Cortex of kidney (tissue), 1 donor: ENCODE measurements around the gene MKRN2.
"Not testable (repeated sequence)": the region's sequence is repeated elsewhere in the genome, so short reads cannot be mapped to it uniquely, and the experiment has no call there.

Source experiments
- DNase-seq: peaks from one replicate; lab custom pipeline; 2025; lab: John Stamatoyannopoulos, UW

The MKRN2 gene

GRCh38 chr3:12588039-12589009 is 31.4 kb downstream of the MKRN2 start:
- no peak for DNase-seq

GRCh38 chr3:12590096-12590495 is 33.2 kb downstream of the MKRN2 start:
- no peak for DNase-seq

GRCh38 chr3:12591456-12591855 is 34.6 kb downstream of the MKRN2 start:
- DNase-seq = no peak

- no peak for DNase-seq
These were observed 35.3 kb downstream of the MKRN2 start for GRCh38 chr3:12591997-12592715.

- no peak for DNase-seq
These were observed 36.6 kb downstream of the MKRN2 start for GRCh38 chr3:12593473-12593872.

- no peak for DNase-seq
These were observed 42.0 kb downstream of the MKRN2 start for GRCh38 chr3:12598890-12599289.

GRCh38 chr3:12601072-12601471 is 44.2 kb downstream of the MKRN2 start:
- no peak for DNase-seq

GRCh38 chr3:12603969-12604368 is 47.1 kb downstream of the MKRN2 start:
- no peak for DNase-seq

- DNase-seq = no peak
These were observed 51.5 kb downstream of the MKRN2 start for GRCh38 chr3:12608376-12608775.

GRCh38 chr3:12611117-12611516 is 54.2 kb downstream of the MKRN2 start:
- no peak for DNase-seq

GRCh38 chr3:12612514-12613226 is 55.8 kb downstream of the MKRN2 start:
- DNase-seq = no peak

GRCh38 chr3:12613250-12613649 is 56.4 kb downstream of the MKRN2 start:
- no peak for DNase-seq

- DNase-seq = no peak
These were observed 58.4 kb downstream of the MKRN2 start for GRCh38 chr3:12615266-12615665.

GRCh38 chr3:12618426-12618825 is 61.5 kb downstream of the MKRN2 start:
- DNase-seq = no peak

GRCh38 chr3:12620305-12620704 is 63.4 kb downstream of the MKRN2 start:
- no peak for DNase-seq

GRCh38 chr3:12620729-12621128 is 63.8 kb downstream of the MKRN2 start:
- no peak for DNase-seq

GRCh38 chr3:12622335-12622734 is 65.4 kb downstream of the MKRN2 start:
- no peak for DNase-seq

- DNase-seq = no peak
These were observed 67.2 kb downstream of the MKRN2 start for GRCh38 chr3:12624056-12624455.

- DNase-seq = not testable (repeated sequence)
These were observed 68.1 kb downstream of the MKRN2 start for GRCh38 chr3:12624964-12625363.

GRCh38 chr3:12627370-12627769 is 70.5 kb downstream of the MKRN2 start:
- no peak for DNase-seq

- no peak for DNase-seq
These were observed 71.9 kb downstream of the MKRN2 start for GRCh38 chr3:12628813-12629212.

GRCh38 chr3:12629560-12629959 is 72.7 kb downstream of the MKRN2 start:
- DNase-seq = no peak
